Measurements from ENCODE around the gene CERS2. TPM values are rescaled to one million over a fixed set of nuclear protein-coding genes. Genes with fewer than 3 reads are reported as not detected.

Gene CERS2
- total RNA-seq, 1 donor from 2014 or later, result 37.2 TPM

DNA sequence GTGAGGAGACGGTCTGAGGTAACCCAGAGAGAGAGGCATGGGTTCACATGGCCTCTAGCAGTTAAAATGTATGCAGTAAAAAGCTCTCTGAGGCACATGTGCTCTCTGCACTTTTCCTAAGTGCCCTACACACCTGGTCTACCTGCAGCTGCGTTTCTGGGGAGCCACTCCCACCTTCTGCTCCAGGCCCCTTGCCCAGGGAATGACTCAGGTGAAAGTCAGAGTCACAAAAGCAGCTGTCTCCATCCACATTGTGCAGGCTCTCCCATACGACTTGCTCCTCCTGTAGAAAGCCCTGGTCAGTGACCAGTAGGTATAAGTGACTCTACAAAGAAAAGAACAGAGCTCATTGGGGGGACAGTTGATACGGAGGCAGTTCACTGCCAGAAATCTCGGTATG is 23.3 kb upstream of the CERS2 start:
- no peak for DNase-seq

GRCh38 chr1:150997126-150997872 is 22.7 kb upstream of the CERS2 start:
- no peak for DNase-seq

DNA sequence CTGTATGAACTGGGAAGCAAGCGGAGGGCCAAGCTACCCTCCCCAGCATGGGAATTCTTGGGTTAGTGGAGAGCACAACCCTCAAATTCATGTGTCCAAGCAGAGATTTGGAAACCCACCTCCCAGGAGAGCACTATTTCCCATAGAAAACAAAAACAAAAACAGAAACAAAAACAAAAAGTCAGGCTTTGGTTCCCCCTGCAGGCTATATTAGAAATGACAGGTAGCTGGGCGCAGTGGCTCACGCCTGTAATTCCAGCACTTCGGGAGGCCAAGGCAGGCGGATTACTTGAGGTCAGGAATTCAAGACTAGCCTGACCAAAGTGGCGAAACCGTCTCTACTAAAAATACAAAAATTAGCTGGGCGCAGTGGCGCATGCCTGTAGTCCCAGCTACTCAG is 21.3 kb upstream of the CERS2 start:
- peak; percentile 54 for DNase-seq

GRCh38 chr1:150995460-150995859 is 20.8 kb upstream of the CERS2 start:
- DNase-seq, result no peak

- no peak for DNase-seq
Measured at GRCh38 chr1:150994248-150994647, 19.6 kb upstream of the CERS2 start.

DNA sequence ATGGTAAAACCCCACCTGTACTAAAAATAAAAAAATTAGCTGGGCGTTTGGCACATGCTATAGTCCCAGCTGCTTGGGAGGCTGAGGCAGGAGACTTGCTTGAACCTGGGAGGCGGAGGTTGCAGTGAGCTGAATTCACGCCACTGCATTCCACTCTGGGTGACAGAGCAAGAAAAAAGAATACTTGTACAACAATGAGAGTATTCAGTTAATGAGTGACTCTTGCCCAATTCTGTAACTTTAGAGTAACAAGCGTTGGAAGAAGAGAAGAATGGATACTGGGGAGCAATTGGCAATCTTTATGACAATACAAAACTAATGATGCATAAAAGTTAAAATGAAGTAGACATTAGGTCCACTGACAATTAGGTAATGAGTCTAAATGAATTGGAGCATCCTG is 18.0 kb upstream of the CERS2 start:
- DNase-seq, result no peak

DNA sequence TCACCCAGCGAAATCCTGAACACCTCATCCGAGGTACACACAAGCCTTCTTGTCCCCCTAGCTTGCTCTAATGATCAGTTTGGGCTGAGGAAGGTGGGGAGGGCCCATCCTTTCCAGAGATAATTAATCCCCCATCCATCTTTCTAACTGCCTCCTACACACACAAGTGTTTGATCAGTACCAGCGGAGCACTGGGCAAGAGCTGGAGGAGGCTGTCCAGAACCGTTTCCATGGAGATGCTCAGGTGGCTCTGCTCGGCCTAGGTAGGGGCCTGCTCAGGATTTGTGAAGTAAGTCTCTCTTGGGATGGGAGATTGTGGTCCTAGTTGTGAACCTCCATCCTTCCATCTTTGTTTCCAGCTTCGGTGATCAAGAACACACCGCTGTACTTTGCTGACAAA is 13.3 kb upstream of the CERS2 start:
- no peak for DNase-seq

DNA sequence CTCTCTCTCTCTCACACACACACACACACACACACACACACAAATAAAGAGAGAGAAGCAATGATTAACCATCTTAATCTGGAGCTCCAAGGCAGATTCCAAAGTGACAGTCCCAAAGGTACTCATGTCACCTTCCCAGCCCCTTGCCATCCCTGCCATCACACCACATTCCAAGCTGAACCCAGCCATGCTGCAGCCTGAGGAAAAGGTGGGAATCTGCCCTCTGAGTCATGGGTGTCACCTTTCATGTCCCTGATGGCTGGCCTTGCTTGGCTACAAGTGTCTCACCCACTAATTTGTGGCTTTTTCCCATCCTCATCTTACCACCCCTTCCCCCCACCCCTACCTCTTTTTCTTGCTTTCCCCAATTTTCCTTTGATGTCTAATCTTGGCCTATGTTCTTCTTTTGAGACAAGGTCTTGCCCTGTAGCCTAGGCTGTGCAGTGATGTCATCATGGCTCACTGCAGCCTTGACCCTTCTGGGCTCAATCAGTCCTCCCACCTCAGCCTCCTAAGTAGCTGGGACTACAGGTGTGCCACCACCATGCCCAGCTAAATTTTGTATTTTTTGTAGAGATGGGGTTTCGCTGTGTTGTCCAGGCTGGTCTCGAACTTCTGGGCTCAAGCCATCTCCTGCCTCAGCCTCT is 10.7 kb upstream of the CERS2 start:
- DNase-seq, result no peak

GRCh38 chr1:150981805-150982712 is 7.4 kb upstream of the CERS2 start, which contains the start of gene ANXA9:
ANXA9 (plus strand) TSS chr1:150982292; CDS start chr1:150983106, 814 bp downstream.
- no peak for DNase-seq

- peak; percentile 43 for DNase-seq
Measured at GRCh38 chr1:150981177-150981804, 6.7 kb upstream of the CERS2 start.

GRCh38 chr1:150979092-150980056 is 4.7 kb upstream of the CERS2 start:
- DNase-seq, result peak; percentile 97

DNA sequence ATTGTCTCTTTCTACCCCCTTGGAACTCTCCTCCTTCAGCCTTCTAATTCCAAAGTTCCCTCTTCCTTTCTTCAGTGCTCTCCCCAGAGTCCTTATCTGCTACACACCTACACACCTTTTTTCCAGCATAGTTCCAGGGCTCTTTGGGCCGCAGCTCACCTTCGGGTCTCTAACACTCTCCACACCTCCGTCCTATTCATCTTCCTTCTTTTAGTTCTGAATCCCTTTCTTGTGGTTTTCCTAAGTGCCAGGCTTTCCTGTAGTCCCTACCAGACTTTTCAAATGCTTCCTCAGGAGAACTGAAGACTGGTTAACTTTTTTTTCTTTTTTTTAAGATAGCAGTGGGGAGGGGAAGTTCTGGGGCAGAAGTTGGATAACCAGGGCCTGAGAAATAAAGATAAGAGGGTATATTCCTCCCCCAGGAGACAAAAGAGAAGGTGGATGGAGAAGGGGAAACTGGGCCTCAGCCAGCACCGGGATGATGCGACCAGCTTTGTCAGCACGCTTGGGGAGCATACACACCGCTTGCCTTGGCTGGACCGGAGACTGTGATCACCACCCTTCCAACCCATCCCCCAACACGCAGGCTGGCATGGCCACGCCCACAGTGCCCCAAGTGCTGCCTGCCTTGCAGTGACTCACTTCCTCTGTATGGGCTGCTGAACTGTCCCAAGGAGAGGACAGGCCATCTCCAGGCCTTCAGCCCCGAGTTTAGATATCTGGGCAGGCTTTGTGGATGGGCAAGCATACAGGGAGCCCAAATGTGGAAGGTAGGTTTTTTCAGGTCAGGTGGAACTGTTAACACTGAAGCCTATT is 2.5 kb upstream of the CERS2 start:
- DNase-seq, result peak; percentile 40

DNA sequence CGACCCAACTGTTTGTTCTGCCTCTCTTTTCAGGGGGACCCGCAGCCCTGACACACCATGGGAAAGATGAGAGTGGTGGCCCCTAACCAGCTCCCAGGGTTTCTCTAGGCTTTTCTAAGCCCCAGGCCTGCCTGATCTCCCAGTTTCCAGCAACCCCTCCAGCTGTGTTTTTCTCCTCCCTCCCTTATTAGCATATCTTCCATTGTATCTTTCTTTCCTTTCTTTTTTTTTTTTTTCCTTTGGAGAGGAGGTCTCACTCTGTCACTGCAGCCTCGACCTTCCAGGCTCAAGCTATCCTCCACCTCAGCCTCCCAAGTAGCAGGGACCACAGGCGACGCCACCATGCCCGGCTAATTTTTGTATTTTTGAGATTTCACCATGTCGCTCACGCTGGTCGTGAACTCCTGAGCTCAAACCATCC is 1.8 kb upstream of the CERS2 start:
- DNase-seq, result no peak

GRCh38 chr1:150973836-150974579 is 627 bp downstream of the CERS2 start:
- DNase-seq, result peak; percentile 34

- no peak for DNase-seq
Measured at GRCh38 chr1:150973258-150973835, 1.3 kb downstream of the CERS2 start.

- peak; percentile 42 for DNase-seq
Measured at GRCh38 chr1:150972417-150972940, 2.2 kb downstream of the CERS2 start.

DNA sequence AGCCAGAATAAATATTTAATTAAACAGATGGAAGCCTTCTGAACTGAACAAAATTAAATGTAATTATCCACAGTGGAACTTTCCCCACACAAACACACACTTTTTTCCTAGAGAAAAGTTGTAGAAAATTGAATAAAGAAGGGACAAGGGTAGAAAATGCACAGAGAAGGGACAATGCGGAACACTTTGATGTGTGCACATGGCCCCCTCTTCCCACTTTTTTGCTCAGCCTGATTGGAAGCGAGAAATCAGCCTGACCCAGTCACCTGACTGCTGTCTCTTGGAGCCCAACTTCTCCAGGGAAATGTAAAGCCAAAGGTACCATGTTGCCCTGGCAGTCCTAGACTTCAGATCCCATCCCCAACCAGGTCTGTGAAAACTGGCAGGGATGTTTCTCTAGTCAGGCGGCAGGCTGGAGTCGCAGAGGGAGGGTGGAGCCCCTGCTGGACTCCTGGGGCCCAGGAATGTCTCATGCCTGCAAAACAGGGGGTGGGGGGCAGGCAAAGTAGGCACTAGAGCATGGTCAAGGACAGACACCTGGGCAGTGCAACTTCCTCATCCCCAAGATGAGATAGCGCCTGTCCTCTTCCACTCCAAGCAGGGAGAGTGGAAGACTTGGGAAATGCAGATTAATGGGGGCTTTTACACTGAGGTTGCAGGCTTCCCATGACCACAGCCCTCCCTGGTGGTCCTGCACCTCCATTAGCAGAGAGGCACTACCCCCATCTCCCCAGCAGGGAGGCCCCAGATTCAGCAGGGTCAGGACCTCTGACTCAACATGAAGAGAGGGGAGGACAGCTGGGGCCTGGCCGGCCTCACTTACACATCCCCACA is 2.8 kb downstream of the CERS2 start:
- DNase-seq, result no peak

All from tongue (tissue), 2 donors.